ENCODE measurements around the gene ITGB2.

The ITGB2 gene

DNA sequence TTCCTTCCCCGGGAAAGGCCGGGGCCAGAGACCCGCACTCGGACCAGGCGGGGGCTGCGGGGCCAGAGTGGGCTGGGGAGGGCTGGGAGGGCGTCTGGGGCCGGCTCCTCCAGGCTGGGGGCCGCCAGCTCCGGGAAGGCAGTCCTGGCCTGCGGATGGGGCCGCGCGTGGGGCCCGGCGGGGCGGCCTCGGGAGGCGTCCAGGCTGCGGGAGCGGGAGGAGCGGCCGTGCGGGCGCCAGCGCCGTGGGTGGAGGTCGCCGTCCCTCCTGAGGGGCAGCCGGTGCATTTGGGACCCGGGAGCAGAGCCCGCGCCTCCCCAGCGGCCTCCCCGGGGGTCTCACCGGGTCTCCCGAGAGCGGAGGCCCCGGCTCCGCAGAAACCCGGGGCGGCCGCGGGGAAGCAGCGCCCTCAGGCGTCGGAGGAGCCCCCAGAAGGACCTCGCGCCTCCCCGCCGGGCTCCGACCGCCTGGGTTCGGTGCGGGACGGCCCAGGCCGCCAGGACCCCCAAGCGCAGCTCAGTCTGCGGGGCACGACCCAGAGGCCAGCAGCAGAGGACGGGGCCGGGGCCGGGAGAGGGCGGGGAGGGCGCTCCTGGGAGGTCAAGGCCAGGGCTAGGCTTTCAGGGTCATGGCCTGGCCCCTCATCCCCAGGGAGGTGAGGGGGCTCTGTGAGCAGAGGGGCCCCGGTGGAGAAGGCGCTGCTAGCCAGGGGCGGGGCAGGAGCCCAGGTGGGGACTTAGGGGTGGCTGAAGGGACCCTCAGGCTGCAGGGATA is 11.9 kb upstream of the ITGB2 start:
- Histone ChIP-seq H3K27ac (ENCODE audit: poor library complexity, severe bottlenecking) (no peak overlapping the region), H3K36me3 (ENCODE audit: low read depth) (no peaks in the 10 kb centered on the region), H3K27me3 (ENCODE audit: insufficient read depth, poor library complexity, severe bottlenecking) (peaks cover 6% of the 10 kb centered on the region), H3K9me3 (ENCODE audit: severe bottlenecking) (no peaks in the 10 kb centered on the region), H3K4me1 (ENCODE audit: insufficient read depth, poor library complexity, severe bottlenecking) (peaks cover 18% of the 10 kb centered on the region), H3K4me3 (ENCODE audit: severe bottlenecking) (peak overlapping the region; percentile 24)
- TF ChIP-seq, protein P1, sequence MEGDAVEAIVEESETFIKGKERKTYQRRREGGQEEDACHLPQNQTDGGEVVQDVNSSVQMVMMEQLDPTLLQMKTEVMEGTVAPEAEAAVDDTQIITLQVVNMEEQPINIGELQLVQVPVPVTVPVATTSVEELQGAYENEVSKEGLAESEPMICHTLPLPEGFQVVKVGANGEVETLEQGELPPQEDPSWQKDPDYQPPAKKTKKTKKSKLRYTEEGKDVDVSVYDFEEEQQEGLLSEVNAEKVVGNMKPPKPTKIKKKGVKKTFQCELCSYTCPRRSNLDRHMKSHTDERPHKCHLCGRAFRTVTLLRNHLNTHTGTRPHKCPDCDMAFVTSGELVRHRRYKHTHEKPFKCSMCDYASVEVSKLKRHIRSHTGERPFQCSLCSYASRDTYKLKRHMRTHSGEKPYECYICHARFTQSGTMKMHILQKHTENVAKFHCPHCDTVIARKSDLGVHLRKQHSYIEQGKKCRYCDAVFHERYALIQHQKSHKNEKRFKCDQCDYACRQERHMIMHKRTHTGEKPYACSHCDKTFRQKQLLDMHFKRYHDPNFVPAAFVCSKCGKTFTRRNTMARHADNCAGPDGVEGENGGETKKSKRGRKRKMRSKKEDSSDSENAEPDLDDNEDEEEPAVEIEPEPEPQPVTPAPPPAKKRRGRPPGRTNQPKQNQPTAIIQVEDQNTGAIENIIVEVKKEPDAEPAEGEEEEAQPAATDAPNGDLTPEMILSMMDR (IDR thresholded peaks at IDR 0.05; ENCODE audit: poor library complexity, severe bottlenecking) = peak; percentile 85
- no peak for DNase-seq (ENCODE audit: low spot score)
- no peak for ATAC-seq (ENCODE audit: low read depth)

DNA sequence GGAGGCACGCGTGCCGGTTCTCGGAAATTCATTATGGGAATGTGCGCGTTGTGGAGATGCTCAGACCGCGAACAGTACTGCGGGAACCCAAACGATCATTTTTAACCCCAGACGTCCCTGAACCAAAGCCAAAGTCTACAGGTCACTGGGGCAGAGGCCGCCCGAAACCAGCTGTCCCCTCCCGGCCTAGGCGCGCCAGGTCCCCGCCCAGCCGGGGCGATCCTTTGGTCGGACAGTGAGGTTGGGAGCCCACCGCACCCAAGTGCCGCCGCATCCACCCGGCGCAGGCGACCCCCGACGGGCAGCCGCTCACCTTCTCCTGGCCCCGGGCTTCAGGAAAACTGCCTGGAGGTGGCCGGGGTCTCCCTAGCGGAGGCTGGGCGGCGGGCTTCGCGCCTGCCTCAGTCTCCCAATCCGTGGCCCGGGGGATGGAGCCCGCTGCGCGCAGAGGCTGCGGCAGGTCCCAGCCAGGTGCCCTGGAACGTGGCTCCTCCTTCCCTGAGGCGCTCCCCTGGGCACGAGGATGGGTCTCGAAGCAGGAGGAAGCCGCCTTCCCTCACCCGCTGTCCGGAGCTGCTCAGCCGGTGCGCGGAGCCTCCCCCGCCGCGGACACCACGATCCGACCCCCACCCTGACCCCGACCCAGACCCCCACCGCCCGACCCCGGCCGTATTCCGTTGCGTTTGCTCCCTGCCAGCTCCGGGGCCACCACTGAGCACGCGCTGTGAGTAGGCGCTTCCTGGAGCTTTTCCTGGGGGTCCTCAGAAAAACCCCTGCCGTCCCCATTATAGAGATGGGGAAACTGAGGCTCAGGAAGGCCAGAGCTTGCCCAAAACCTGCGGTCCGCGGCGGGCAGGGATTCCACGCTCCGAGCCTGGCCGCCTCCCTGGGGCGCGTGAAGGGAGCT is 11.1 kb upstream of the ITGB2 start:
- DNase-seq (ENCODE audit: low spot score) (no peak), ATAC-seq (ENCODE audit: low read depth) (no peak)
- Histone ChIP-seq H3K27me3 (ENCODE audit: insufficient read depth, poor library complexity, severe bottlenecking) (peaks cover 6% of the 10 kb centered on the region), H3K36me3 (ENCODE audit: low read depth) (no peaks in the 10 kb centered on the region), H3K9me3 (ENCODE audit: severe bottlenecking) (no peaks in the 10 kb centered on the region), H3K4me3 (ENCODE audit: severe bottlenecking) (peak overlapping the region; percentile 24), H3K4me1 (ENCODE audit: insufficient read depth, poor library complexity, severe bottlenecking) (peaks cover 26% of the 10 kb centered on the region), H3K27ac (ENCODE audit: poor library complexity, severe bottlenecking) (no peak overlapping the region)
- TF ChIP-seq, protein P1 (IDR thresholded peaks at IDR 0.05; ENCODE audit: poor library complexity, severe bottlenecking) = no peak

DNA sequence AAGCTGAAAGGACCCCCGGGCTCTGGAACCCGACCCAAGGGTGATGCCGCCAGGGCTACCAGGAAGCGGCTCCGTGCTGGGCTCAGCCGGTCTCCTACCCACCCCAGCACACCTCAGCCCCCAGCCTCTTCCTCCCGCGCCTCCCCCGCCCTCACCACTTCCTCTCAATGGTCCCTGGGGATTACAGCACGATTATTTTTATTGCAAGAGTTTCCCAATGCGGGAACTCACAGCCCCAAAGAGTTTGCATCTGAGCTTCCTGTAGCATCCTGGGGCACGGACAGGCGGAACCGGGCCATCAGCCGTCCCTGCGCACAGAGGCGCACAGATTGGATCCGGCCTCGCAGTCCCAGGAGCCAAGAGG is 10.4 kb upstream of the ITGB2 start:
- Histone ChIP-seq H3K27me3 (ENCODE audit: insufficient read depth, poor library complexity, severe bottlenecking) (peaks cover 6% of the 10 kb centered on the region), H3K4me1 (ENCODE audit: insufficient read depth, poor library complexity, severe bottlenecking) (peaks cover 32% of the 10 kb centered on the region)

DNA sequence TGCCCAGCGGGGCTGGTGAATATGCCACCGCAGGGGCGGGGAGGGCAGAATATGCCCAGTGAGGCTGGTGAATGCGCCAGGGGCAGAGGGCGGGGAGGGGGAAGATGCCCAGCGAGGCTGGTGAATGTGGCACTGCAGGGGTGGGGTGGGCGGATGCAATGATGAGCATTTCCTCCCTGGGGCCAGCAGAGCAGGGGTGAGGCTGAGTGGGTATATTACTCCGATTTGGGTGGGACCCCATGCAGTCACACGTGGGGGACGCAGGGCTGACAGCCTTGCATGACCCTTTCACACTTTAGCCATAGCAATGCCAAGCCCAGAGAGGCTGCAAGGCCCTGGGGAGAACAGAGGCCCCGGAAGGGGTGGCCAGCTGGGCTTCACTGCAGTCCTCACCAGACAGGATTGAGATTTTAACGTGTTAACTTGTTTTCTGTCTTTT is 9.9 kb upstream of the ITGB2 start:
- Histone ChIP-seq H3K27me3 (ENCODE audit: insufficient read depth, poor library complexity, severe bottlenecking) (peaks cover 6% of the 10 kb centered on the region), H3K36me3 (ENCODE audit: low read depth) (no peaks in the 10 kb centered on the region), H3K27ac (ENCODE audit: poor library complexity, severe bottlenecking) (no peak overlapping the region), H3K9me3 (ENCODE audit: severe bottlenecking) (no peaks in the 10 kb centered on the region), H3K4me3 (ENCODE audit: severe bottlenecking) (no peak overlapping the region), H3K4me1 (ENCODE audit: insufficient read depth, poor library complexity, severe bottlenecking) (peaks cover 38% of the 10 kb centered on the region)
- ATAC-seq (ENCODE audit: low read depth) (no peak), DNase-seq (ENCODE audit: low spot score) (no peak)
- TF ChIP-seq, protein P1 (IDR thresholded peaks at IDR 0.05; ENCODE audit: poor library complexity, severe bottlenecking) = no peak

More for the DNA sequence above, 10.4 kb upstream of the ITGB2 start:
- TF ChIP-seq, protein P1 (IDR thresholded peaks at IDR 0.05; ENCODE audit: poor library complexity, severe bottlenecking) = no peak
- H3K9me3 ChIP-seq (ENCODE audit: severe bottlenecking) = no peaks in the 10 kb centered on the region
- H3K36me3 ChIP-seq (ENCODE audit: low read depth) = no peaks in the 10 kb centered on the region
- DNase-seq (ENCODE audit: low spot score) (no peak), ATAC-seq (ENCODE audit: low read depth) (no peak)
- H3K4me3 ChIP-seq (ENCODE audit: severe bottlenecking) = no peak overlapping the region
- H3K27ac ChIP-seq (ENCODE audit: poor library complexity, severe bottlenecking) = no peak overlapping the region

All from RWPE2 (cell line).